GM21381 (cell line): ENCODE data around the gene SYPL2.

Source experiments
- ATAC-seq: cut with Tn5 transposase; IDR thresholded peaks from one replicate; pipeline ENCODE4 v1.9.1; 2021; ENCODE audit warnings: mild to moderate bottlenecking, moderate library complexity; ENCODE audit not compliant: unreplicated experiment

Gene SYPL2

GRCh38 chr1:109490934-109491302 lies 24.6 kb downstream of the SYPL2 start:
- no peak for ATAC-seq

GRCh38 chr1:109491372-109491771 lies 25.0 kb downstream of the SYPL2 start:
- no peak for ATAC-seq

DNA sequence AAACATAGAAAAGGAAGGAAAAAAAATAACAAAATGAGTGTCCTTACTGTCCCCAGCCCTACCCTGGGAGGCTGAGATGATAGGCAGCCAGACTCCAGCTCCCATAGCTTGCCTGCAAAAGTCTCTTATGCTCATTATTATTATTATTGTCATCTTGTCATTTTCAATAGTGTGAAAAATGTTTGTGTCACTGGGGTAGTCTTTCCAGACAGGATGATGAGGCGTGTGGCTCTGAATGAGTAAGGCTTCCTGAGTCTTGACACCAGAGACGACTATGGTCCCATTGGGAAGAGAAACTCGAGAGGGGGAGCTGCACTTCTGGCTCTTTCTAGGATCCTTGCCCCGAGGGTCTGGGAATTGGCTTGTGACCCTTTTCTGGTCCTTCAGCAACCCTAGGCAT lies 26.4 kb downstream of the SYPL2 start:
- ATAC-seq, result no peak

GRCh38 chr1:109493227-109493626 lies 26.9 kb downstream of the SYPL2 start:
- ATAC-seq, result no peak

DNA sequence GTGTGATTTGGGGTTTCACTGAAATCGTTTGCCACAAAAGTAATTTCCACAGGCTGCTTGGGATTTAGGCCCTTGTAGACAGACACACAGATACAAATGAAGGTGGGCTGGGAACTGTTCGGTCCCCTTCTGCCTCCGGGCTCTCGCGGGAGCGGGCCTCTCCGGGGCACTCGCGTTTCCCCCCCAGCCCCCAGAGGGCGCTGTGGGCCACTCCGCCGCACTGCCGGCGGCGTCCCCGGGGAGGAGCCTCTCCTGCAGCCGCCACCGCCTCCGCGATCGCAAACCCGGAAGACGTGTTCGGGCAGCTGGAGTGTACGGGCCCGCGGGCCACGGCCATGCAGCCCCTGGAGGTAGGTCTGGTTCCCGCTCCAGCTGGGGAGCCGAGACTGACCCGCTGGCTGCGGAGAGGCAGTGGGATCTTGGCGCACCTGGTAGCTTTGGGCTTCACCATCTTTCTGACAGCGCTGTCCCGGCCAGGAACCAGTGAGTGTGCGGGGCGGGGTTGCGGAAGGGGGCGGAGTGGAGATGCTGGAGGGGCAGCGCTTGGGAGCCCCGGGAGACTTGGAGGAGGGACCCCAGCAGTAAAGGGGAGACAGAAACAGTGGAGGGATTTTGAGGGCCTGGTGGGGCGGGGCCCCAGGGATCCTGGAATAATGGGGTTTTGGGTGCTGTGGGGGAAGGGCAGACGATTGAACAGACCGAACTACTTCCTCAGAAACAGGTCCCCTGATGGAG lies 27.6 kb downstream of the SYPL2 start, which contains the start of gene CYB561D1:
CYB561D1 (plus strand) TSS at position 290 of the 735 bp plus-strand sequence; CDS start at position 336, 46 bp downstream.
- peak; percentile 88 for ATAC-seq

GRCh38 chr1:109495738-109496137 lies 29.4 kb downstream of the SYPL2 start:
- no peak for ATAC-seq

DNA sequence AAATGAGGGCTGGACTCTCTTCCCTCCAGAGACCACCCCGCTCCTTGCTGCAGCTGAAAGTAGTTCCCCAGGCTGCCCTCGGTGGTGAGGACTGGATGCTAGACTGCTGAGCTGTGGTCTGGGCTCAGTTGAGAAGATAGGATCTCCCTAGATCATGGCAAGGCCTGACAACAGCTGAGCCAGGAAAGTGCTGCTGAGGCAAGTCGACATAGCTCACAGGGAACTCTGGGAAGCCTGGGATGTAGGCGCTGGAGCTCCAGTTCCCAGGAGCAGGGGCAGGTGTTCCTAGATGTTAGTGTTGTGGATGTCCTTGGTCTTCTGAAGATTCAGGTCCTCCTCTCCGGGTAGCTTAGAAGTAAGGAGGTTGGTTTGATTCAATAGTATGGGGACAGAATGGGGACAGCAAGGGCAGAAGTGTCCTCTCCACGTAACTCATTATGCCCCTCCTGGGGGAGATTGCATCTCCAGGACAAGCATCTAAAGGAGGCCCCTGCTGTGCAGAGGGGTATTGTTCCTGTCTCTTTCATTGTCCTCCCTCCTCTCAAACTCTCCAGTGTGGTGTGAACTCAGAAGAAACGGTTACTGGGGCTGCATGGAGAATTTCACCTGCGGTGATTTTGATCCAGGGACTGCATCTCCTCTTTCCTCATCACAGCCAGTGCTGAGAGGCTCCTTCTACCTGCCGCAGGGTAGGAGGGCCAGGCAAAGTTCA lies 31.3 kb downstream of the SYPL2 start:
- no peak for ATAC-seq

GRCh38 chr1:109498161-109498801 lies 31.9 kb downstream of the SYPL2 start:
- no peak for ATAC-seq

DNA sequence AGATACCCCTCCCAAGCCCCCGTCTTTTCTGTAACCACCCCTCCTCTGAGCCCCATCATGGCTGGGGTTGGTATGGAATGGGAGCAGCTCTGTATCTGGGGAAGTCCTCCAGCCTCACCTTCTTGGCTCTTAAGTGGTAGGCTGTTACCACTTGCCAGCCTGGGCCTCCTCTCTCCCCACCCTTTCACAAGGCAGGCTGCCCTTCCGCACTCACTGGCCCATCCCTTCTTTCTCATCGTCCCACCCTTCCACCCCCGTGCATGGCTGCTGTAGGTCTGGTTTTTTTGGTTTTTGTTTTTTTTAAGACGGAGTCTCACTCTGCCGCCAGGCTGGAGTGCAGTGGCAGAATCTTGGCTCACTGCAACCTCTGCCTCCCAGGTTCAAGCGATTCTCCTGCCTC lies 32.7 kb downstream of the SYPL2 start:
- no peak for ATAC-seq

DNA sequence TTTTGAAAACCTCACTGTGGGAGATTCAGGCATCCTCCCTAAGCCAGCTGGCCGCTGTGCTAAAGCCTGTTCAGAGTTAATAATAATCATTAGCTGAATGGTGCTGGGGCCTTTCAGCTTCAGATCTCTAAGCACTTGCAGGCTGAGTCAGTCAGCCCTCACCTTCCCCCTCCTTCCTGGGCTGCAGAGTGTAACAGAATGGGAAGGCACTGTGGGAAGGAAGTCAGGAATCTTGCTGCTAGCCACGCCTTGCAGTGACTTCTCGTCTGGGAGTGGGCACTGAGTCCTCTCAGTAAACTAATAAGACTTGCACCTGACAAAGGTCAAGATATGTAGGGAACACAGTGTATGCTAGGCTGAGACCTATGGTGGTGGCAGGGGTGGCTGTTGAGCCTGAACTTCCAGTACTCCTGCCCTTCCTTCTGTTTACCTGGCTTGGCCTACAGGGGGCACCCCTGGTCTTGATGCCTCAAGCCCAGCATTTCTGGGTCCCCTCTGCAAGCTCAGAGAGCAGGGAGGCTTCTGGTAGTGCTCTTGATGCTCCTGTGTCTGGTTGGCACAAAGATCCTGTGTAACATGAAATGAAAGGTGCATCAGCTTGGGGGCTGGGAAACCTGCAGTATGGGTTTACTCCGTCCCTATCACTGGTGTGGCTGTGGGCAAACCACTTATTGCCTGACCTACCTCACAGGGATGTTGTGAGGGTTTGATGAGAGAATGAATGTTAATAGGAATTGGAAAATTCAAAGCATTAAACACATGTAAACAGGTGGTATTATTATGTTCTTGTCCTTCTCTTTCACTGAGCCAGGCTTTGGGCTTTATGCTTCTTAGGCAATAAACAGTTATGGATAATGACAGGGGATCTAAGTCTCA lies 33.6 kb downstream of the SYPL2 start:
- no peak for ATAC-seq

GRCh38 chr1:109500941-109501381 lies 34.6 kb downstream of the SYPL2 start:
- ATAC-seq, result no peak

DNA sequence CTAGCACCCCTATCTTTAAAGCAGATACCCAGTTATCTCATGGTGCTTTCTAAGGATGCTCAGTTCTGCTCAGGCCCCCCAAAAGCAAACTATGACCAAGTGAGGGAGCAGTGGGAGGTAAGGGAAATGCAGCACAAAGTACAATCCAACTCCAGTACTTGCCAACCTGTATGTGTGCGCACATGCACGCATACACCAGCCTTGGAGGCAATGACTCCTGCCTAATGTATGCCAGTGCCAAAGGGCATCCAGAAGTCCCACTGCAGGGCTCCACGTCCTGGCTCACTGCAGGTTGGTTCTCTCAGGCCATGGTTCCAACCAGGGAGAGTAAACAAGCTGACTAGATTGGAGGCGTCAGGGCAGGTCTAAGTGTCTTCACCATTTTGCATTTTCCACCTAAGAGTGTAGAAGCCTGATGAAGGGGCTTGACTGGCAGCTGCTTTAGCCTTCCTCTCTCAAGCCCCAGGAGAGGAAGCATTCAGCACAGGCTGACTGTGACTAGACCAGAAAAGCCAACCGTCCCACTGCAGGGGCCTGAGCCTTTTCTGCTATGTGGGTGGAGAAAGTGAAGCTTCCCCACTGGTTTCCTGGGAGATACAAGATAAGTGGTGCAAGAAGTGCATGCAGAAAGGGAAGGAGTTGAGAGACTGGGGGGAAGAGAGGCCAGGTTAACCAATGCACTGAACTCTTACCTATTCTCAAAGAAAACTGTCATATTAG lies 35.5 kb downstream of the SYPL2 start:
- ATAC-seq, result no peak

DNA sequence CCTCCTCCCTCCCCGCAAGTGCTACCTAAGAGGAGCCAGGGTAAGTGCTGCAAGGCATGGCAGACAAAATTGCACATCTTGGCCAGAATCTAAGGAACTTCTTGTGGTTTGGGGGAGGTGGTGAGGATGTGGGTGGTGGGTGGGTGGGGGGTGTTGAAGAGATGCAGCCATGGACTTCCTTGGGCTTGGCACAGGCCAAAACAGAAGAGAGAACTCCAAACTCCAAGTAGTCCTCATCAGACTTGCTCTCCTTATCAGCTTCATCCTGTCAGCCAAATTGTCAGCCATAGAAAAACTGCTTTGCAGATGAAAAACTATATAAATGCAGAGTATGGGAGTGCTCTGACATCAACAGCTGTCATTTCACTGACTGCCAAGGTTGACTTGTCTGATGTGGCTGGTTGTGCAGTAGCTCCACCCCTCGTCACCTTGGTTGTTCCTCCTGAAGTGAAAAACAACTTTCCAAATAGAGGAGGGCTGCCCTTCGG lies 36.1 kb downstream of the SYPL2 start:
- ATAC-seq, result no peak

DNA sequence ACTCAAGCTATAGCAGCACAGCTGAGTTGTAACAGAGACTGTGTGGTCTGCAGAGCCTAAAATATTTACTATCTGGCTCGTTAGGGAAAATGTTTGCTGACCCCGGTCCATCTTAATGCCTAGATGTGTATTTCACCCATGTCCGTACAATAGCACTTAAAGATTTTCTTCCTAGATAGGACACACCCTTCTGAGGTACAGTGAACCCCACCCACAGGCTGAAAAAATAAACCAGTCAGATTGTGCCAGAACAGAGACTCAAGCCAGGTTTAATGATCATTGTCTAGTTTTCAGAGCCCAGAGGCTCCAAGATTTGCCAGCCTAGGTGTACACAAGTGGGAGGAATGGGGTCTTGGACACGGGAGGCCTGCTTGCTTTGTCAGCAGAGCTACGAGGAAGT lies 37.6 kb downstream of the SYPL2 start:
- ATAC-seq, result no peak

DNA sequence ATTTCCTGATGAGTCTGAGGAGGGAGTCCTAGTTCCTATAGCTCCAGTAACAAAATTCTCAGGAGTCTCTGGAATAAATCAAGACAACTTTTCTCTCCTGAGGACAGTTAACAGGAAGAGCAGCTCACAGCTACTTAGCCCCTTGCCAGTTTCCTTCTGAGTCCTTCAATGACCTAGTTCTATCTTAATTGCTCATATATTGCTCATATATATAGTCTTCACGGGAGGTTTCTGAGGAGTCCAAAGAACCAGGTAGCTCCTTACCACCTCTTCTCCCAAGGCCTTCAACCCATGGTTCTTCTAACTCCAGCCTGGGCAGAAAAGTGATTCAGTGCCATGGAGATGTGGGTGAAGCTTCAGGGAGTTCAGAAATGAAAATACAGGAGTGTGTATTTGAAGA lies 38.6 kb downstream of the SYPL2 start:
- no peak for ATAC-seq

DNA sequence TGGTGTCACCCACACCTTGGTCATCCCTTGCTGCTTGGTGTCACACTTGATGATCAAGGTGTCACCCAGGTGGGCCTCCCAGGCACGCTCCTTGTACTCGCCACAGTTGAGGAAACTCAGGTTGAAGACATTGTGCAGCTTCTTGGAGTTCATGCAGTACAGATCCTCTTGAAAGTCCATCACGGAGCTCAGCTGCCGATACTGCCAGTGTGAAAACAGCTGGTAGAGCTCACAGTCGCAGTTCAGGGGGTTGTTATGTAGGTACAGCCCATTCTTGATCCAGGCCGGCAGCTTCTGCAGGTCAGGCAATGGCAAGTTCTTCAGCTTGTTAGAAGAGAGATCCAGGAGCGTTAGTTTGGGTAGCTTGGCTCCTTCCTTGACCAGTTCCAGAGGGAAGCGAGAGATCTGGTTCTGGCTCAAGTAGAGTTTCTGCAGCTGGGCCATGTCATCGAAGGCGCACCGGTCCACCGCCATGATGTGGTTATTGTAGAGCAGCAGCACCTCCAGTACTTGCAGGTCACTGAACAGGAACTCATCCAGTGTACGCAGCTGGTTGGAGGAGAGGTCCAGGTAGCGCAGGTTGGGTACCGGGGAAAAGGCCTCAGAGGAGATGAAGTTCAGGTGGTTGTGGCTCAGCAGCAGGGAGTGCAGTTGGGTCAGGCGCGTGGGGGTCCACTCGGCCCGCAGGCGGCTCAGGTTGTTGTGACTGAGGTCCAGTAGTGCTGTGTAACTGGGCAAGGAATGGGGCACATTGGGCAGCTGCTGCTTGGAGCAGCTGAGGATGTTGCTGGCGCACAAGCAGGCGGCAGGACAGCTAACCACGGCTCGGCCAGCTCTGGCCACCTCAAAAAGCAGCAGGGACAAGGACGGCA lies 41.9 kb downstream of the SYPL2 start:
- no peak for ATAC-seq

- no peak for ATAC-seq
Observed at GRCh38 chr1:109508873-109509175, 42.5 kb downstream of the SYPL2 start.

DNA sequence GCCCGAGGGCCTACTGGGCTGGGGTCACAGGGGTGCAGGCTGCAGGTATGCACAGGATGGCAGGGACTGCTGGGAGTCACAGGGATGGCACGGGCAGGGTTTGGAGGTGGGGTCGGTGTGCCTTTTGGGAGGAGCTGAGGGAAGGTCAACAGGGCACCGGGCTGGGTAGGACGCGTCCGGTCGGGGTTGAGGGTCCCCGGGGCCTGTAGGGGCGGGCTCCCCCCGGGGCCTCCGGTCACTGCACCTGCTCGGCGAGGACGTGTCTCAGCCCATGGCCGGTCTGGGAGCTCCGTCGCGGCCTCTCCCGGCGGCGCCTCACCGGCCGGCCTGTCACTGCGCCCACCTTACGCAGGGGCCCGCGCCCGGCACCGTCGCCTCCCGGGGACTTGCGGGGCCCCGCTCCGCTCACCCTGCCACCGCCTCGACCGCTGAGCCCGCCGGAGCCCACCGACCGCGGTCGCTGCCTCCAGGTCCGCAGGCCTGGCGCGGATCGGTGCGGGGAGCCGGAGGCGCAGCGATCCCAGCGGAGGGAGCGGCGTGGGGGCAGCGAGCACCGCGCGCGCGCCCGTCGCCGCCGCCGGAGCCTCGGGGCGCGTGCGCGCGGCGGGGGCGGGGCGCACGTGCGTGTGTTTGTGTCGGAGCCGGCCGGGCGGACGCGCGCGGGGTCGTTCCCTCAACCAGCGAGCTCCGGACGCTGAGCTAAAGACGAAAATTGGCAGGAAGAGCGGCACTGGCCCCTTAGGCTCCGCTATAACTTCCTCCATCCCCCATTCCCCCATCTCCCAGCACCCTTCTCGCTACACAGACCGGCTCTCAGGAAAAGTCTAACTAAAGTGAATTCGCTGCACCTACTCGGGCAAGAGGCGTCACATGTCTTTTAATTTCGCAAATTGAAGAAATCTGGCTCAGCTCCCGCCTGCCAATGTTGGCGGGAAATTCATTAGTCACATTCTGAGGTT lies 43.1 kb downstream of the SYPL2 start, which contains the start of gene AMIGO1:
AMIGO1 (minus strand) TSS at position 552 of the 959 bp plus-strand sequence. CDS start 815 bp downstream, outside the sequence.
- peak; percentile 55 for ATAC-seq
